Placental epithelial cell (primary cell): ENCODE data around the gene TNRC6B. TPM values are rescaled to one million over a fixed set of nuclear protein-coding genes. Genes with fewer than 3 reads are reported as not detected.

Experiments used
- total RNA-seq: library from RNA; depleted of rRNA; stranded (reverse); fragments of >200 nt; gene quantifications from 2 replicates; pipeline ENCODE4 v1.2.3, GENCODE V29; 2012

Gene TNRC6B
- 26.1 and 26.7 TPM in 2 replicates for total RNA-seq

GRCh38 chr22:40177738-40178416, at the start of gene TNRC6B:
Gene TNRC6B (plus strand): TSS chr22:40177925. CDS start chr22:40178136, 211 bp downstream.

GRCh38 chr22:40346185-40347118, 168.7 kb downstream of the TNRC6B start, which contains the start of gene ADSL:
Gene ADSL (plus strand): TSS chr22:40346500. CDS start chr22:40346559, 59 bp downstream.

Other genes with a start within 250 kb of the TNRC6B start
- gene TMA7B, start 217.5 kb upstream of the TNRC6B start, total RNA-seq: not detected in 2 replicates
- gene FAM83F, start 183.0 kb upstream of the TNRC6B start, total RNA-seq: 2.0 and 2.7 TPM in 2 replicates
- gene ADSL, start 168.6 kb downstream of the TNRC6B start, total RNA-seq: 99.7 and 148 TPM in 2 replicates
- gene SGSM3, start 192.7 kb downstream of the TNRC6B start, total RNA-seq: 80.5 and 91.1 TPM in 2 replicates